GM23248 (cell line): Measurements from ENCODE around the gene STARD13.

ENCODE experiments used
- EZH2 ChIP-seq: fragments of 200-600 bp; sonication (generic); IDR thresholded peaks from 2 replicates; pipeline ENCODE4 v1.6.1; 2018; ENCODE audit warnings: antibody characterized with exemption, mild to moderate bottlenecking; ENCODE audit not compliant: insufficient read depth, poor library complexity, severe bottlenecking
- EZH2phosphoT487 ChIP-seq: fragments of 200-600 bp; sonication (generic); IDR thresholded peaks from 2 replicates; pipeline ENCODE4 v1.6.1; 2018; ENCODE audit warnings: antibody characterized with exemption, moderate library complexity, mild to moderate bottlenecking, low read depth; ENCODE audit not compliant: insufficient read depth

DNA sequence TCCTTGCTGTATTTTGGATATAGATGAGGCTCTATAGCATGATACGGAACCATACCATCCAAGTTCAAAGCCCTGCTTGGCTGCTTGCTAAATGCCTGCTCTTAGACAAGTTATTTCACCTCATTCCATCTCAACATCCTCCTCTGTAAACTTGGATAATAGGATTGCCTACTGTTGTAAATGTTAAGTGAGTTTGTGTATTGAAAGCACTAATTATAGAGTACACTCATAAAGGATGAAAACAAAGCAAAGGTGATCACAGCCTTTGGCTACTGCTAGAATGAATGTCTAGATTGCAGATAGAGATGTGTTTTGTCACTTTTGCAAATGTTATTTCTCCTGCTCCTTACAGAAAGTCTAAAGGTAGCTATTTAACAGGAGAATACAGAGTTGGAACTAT, 34.3 kb upstream of the STARD13 start:
- no peak for TF ChIP-seq EZH2
- TF ChIP-seq EZH2phosphoT487: no peak
